GM20431 (cell line): ENCODE data around the gene LRCH3.

Experiments
- in situ Hi-C: fragments of 300-500 bp; cut with MseI, MboI; formaldehyde crosslinking; loops from one replicate; pipeline ENCODE4 v1.15.0; 2020; ENCODE audit warnings: low sequenced_read_pairs; ENCODE audit not compliant: unreplicated experiment

The LRCH3 gene

GRCh38 chr3:197790033-197790432, 1.0 kb upstream of the LRCH3 start:
- in situ Hi-C loops: no loop called here

GRCh38 chr3:197791892-197792647, 1.0 kb downstream of the LRCH3 start:
- in situ Hi-C loops: no loop called here

GRCh38 chr3:197793247-197793646, 2.2 kb downstream of the LRCH3 start:
- in situ Hi-C loops: no loop called here

GRCh38 chr3:197794115-197794514, 3.1 kb downstream of the LRCH3 start:
- in situ Hi-C loops: no loop called here

GRCh38 chr3:197795200-197795599, 4.1 kb downstream of the LRCH3 start:
- in situ Hi-C loops: no loop called here

GRCh38 chr3:197796087-197796486, 5.0 kb downstream of the LRCH3 start:
- in situ Hi-C loops: no loop called here

- in situ Hi-C loops: no loop called here
Measured at GRCh38 chr3:197798863-197799262, 7.8 kb downstream of the LRCH3 start.

GRCh38 chr3:197800379-197800778, 9.3 kb downstream of the LRCH3 start:
- in situ Hi-C loops: no loop called here

- in situ Hi-C loops: no loop called here
Measured at GRCh38 chr3:197801891-197802778, 11.1 kb downstream of the LRCH3 start.

- in situ Hi-C loops: no loop called here
Measured at GRCh38 chr3:197802779-197803459, 11.9 kb downstream of the LRCH3 start.

- in situ Hi-C loops: no loop called here
Measured at GRCh38 chr3:197804511-197804910, 13.5 kb downstream of the LRCH3 start.

- in situ Hi-C loops: no loop called here
Measured at GRCh38 chr3:197807969-197808587, 17.0 kb downstream of the LRCH3 start.

GRCh38 chr3:197809356-197810020, 18.4 kb downstream of the LRCH3 start:
- in situ Hi-C loops: no loop called here

GRCh38 chr3:197810901-197811300, 19.8 kb downstream of the LRCH3 start:
- in situ Hi-C loops: no loop called here

GRCh38 chr3:197811343-197811742, 20.3 kb downstream of the LRCH3 start:
- in situ Hi-C loops: no loop called here

GRCh38 chr3:197814372-197814771, 23.3 kb downstream of the LRCH3 start:
- in situ Hi-C loops: no loop called here

- in situ Hi-C loops: no loop called here
Measured at GRCh38 chr3:197820550-197821335, 29.7 kb downstream of the LRCH3 start.

- in situ Hi-C loops: no loop called here
Measured at GRCh38 chr3:197829397-197830045, 38.5 kb downstream of the LRCH3 start.
